Neutrophil (primary cell): ENCODE data around the gene HSPB9.
A peak's percentile ranks its signal among the peaks of the same experiment; 100 is the strongest.

Experiments
- H3K27ac ChIP-seq: fragments of 200-600 bp; sonication (generic); 2 replicates; pipeline ENCODE4 v1.5.1; 2016; ENCODE audit warnings: mild to moderate bottlenecking, moderate library complexity
- H3K27me3 ChIP-seq: fragments of 200-600 bp; sonication (generic); 2 replicates; pipeline ENCODE4 v1.6.0; 2016; ENCODE audit warnings: mild to moderate bottlenecking
- H3K36me3 ChIP-seq: fragments of 200-600 bp; sonication (generic); 2 replicates; pipeline ENCODE4 v1.5.1; 2017
- H3K4me1 ChIP-seq, 2 experiments: fragments of 200-600 bp in 1 of 2; sonication (generic) in 1 of 2; 1 replicate in 1 of 2; 2 replicates in 1 of 2; pipeline versions ENCODE4 v1.5.1 to v1.6.1; 2013 to 2016; ENCODE audit warnings: low read depth in 1 of 2, low read length in 1 of 2, mild to moderate bottlenecking in 1 of 2, moderate library complexity in 1 of 2; ENCODE audit not compliant: control insufficient read depth in 1 of 2, insufficient read depth in 1 of 2
- H3K4me3 ChIP-seq, 2 experiments: fragments of 200-600 bp in 1 of 2; sonication (generic) in 1 of 2; 1 replicate in 1 of 2; 2 replicates in 1 of 2; pipeline ENCODE4 v1.5.1; 2013 to 2016; ENCODE audit warnings: low read depth in 1 of 2, low read length in 1 of 2, mild to moderate bottlenecking in 1 of 2, moderate library complexity in 1 of 2
- H3K9me3 ChIP-seq: fragments of 200-600 bp; sonication (generic); 2 replicates; pipeline ENCODE4 v1.5.1; 2016
- CTCF ChIP-seq: fragments of 200-600 bp; sonication (generic); IDR thresholded peaks from 2 replicates; pipeline ENCODE4 v1.5.1; 2016; ENCODE audit warnings: antibody characterized with exemption

The HSPB9 gene

GRCh38 chr17:42129109-42129837, 6.7 kb downstream of the HSPB9 start:
- TF ChIP-seq CTCF, result no peak
- no peaks in the 10 kb centered on the region for H3K9me3 ChIP-seq
- H3K4me1 ChIP-seq, result peaks cover 29 to 33% of the 10 kb centered on the region in 2 experiments
- H3K27me3 ChIP-seq, result no peaks in the 10 kb centered on the region
- no peak overlapping the region for H3K4me3 ChIP-seq
- H3K27ac ChIP-seq, result no peak overlapping the region
- H3K36me3 ChIP-seq, result peaks cover 67% of the 10 kb centered on the region

- peaks cover 38 to 39% of the 10 kb centered on the region in 2 experiments for H3K4me1 ChIP-seq
- peak overlapping the region; percentile 67 for H3K27ac ChIP-seq
- no peak overlapping the region for H3K4me3 ChIP-seq
- H3K27me3 ChIP-seq, result no peaks in the 10 kb centered on the region
- no peaks in the 10 kb centered on the region for H3K9me3 ChIP-seq
- peaks cover 57% of the 10 kb centered on the region for H3K36me3 ChIP-seq
- TF ChIP-seq CTCF, result no peak
These were observed 7.8 kb downstream of the HSPB9 start for GRCh38 chr17:42130310-42130936.

- H3K27me3 ChIP-seq, result no peaks in the 10 kb centered on the region
- no peaks in the 10 kb centered on the region for H3K9me3 ChIP-seq
- peak overlapping the region; percentile 67 for H3K27ac ChIP-seq
- H3K4me1 ChIP-seq, result peaks cover 46 to 47% of the 10 kb centered on the region in 2 experiments
- H3K4me3 ChIP-seq, result no peak overlapping the region
- H3K36me3 ChIP-seq, result peaks cover 50% of the 10 kb centered on the region
- no peak for TF ChIP-seq CTCF
These were observed 8.6 kb downstream of the HSPB9 start for GRCh38 chr17:42131232-42131631.

GRCh38 chr17:42131981-42132432, 9.4 kb downstream of the HSPB9 start:
- H3K4me3 ChIP-seq, result no peak overlapping the region
- peaks cover 43% of the 10 kb centered on the region for H3K36me3 ChIP-seq
- H3K9me3 ChIP-seq, result no peaks in the 10 kb centered on the region
- H3K27ac ChIP-seq, result peak overlapping the region; percentile 67
- TF ChIP-seq CTCF, result no peak
- no peaks in the 10 kb centered on the region for H3K27me3 ChIP-seq
- peaks cover 50 to 52% of the 10 kb centered on the region in 2 experiments for H3K4me1 ChIP-seq

GRCh38 chr17:42132941-42133340, 10.3 kb downstream of the HSPB9 start:
- Histone ChIP-seq H3K4me3 (no peak overlapping the region), H3K36me3 (peaks cover 33% of the 10 kb centered on the region), H3K4me1 (peaks cover 50 to 52% of the 10 kb centered on the region in 2 experiments), H3K27me3 (no peaks in the 10 kb centered on the region), H3K27ac (peak overlapping the region; percentile 67), H3K9me3 (no peaks in the 10 kb centered on the region)
- TF ChIP-seq CTCF, result no peak
